Ectodermal cell (in vitro differentiated cells): ENCODE data around the gene ELOVL2.

Source experiments
- H3K27ac ChIP-seq: 2 replicates; pipeline ENCODE4 v1.7.0; 2013; ENCODE audit warnings: mild to moderate bottlenecking, low read depth, low read length; ENCODE audit not compliant: insufficient read depth, poor library complexity, severe bottlenecking
- H3K27me3 ChIP-seq: 2 replicates; pipeline ENCODE4 v1.7.0; 2013; ENCODE audit warnings: mild to moderate bottlenecking, low read length; ENCODE audit not compliant: insufficient read depth, control insufficient read depth, poor library complexity, severe bottlenecking
- H3K36me3 ChIP-seq: one replicate; pipeline ENCODE4 v1.7.0; 2013; ENCODE audit warnings: low read length; ENCODE audit not compliant: control insufficient read depth, insufficient read depth
- H3K4me1 ChIP-seq: one replicate; pipeline ENCODE4 v1.7.0; 2013; ENCODE audit warnings: low read length; ENCODE audit not compliant: control insufficient read depth, insufficient read depth
- H3K4me3 ChIP-seq: 2 replicates; pipeline ENCODE4 v1.7.0; 2013; ENCODE audit warnings: low read depth, low read length, control low read depth; ENCODE audit not compliant: insufficient read depth
- H3K9me3 ChIP-seq: 2 replicates; pipeline ENCODE4 v1.7.0; 2013; ENCODE audit warnings: mild to moderate bottlenecking, low read length, moderate library complexity; ENCODE audit not compliant: control insufficient read depth
- WGBS, 2 experiments: methylation state at CpG; one replicate each; pipeline ENCODE4 v1.1.7; 2013; ENCODE audit warnings: missing lambda C conversion rate in 2 of 2; 5-methylcytosine and 5-hydroxymethylcytosine counted together

ELOVL2 gene

GRCh38 chr6:10945845-10946244 is 98.3 kb downstream of the ELOVL2 start:
- no peaks in the 10 kb centered on the region for H3K27me3 ChIP-seq
- H3K4me3 ChIP-seq, result no peak overlapping the region
- H3K36me3 ChIP-seq, result no peaks in the 10 kb centered on the region
- no peaks in the 10 kb centered on the region for H3K4me1 ChIP-seq
- H3K9me3 ChIP-seq, result no peaks in the 10 kb centered on the region
- 88% methylated on average over 1 of the region's 1 CpG; no CpG with 5 or more reads in 1 of the 2 experiments for WGBS, 2 experiments
- no peak overlapping the region for H3K27ac ChIP-seq

GRCh38 chr6:10939840-10940239 is 104.3 kb downstream of the ELOVL2 start:
- WGBS, 2 experiments, result 68 to 97% methylated on average over 2 of the region's 2 CpGs
- no peak overlapping the region for H3K27ac ChIP-seq
- H3K9me3 ChIP-seq, result no peaks in the 10 kb centered on the region
- no peak overlapping the region for H3K4me3 ChIP-seq
- no peaks in the 10 kb centered on the region for H3K4me1 ChIP-seq
- H3K36me3 ChIP-seq, result no peaks in the 10 kb centered on the region
- no peaks in the 10 kb centered on the region for H3K27me3 ChIP-seq

DNA sequence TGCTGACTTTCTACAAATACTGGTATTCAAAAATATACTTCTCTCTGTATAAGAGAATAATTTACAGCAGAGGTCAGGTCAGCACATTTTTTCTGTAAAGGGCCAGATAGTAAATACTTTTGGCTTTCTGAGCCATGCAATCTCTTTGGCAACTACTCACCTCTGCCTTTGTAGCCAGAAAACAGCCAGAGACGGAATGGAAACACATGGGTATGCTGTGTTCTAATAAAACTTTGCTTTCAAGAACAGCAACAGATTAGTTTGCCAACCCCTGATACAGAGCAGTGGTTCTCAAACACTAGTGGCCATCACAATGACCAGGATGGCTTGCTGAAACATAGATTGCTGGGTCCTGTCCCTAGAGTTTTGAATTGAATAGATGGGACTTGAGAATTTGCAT is 111.0 kb downstream of the ELOVL2 start:
- Histone ChIP-seq H3K36me3 (no peaks in the 10 kb centered on the region), H3K4me3 (no peak overlapping the region), H3K4me1 (no peaks in the 10 kb centered on the region), H3K9me3 (no peaks in the 10 kb centered on the region), H3K27me3 (no peaks in the 10 kb centered on the region), H3K27ac (no peak overlapping the region)
- 91 to 93% methylated on average over 1 of the region's 1 CpG for WGBS, 2 experiments
